ENCODE measurements around the gene PKIG.

GRCh38 chr20:44648068-44648467, 65.7 kb downstream of the PKIG start:
- TF ChIP-seq CTCF (IDR thresholded peaks at IDR 0.05; ENCODE audit: insufficient read depth, low read depth, low read length) (no peak), EZH2 (IDR thresholded peaks at IDR 0.05; ENCODE audit: insufficient read depth, low read length) (no peak)
